SK-N-SH treated with all-trans-retinoic acid at 6 μM for 48 hours (cell line): ENCODE measurements around the gene SMPD3.
A peak's percentile ranks its signal among the peaks of the same experiment; 100 is the strongest.

ENCODE experiments used
- ATAC-seq: fragments of 200-7000 bp; cut with Tn5 transposase; 3 replicates; pipeline ENCODE4 v1.9.1; 2020; ENCODE audit warnings: mild to moderate bottlenecking, moderate library complexity
- ARNTL ChIP-seq: fragments of 450-650 bp; formaldehyde crosslinking; IDR thresholded peaks from 2 replicates; pipeline ENCODE4 v1.5.0; 2020; ENCODE audit warnings: low read depth, mild to moderate bottlenecking, moderate library complexity, borderline replicate concordance
- BACH2 ChIP-seq: fragments of 250-450 bp; sonication (Bioruptor Pico); IDR thresholded peaks from 2 replicates; pipeline ENCODE4 v1.9.0; 2021; ENCODE audit warnings: mild to moderate bottlenecking, borderline replicate concordance
- CSDC2 ChIP-seq: fragments of 250-450 bp; sonication (Bioruptor Pico); IDR thresholded peaks from 2 replicates; pipeline ENCODE4 v1.5.0; 2020; ENCODE audit warnings: mild to moderate bottlenecking, moderate library complexity
- ESRRG ChIP-seq: fragments of 250-450 bp; sonication (Bioruptor Pico); IDR thresholded peaks from 2 replicates; pipeline ENCODE4 v1.6.1; 2021; ENCODE audit warnings: mild to moderate bottlenecking
- GLIS3 ChIP-seq: fragments of 250-450 bp; sonication (Bioruptor Pico); IDR thresholded peaks from 2 replicates; pipeline ENCODE4 v1.5.0; 2020; ENCODE audit warnings: mild to moderate bottlenecking, moderate library complexity
- ISL1 ChIP-seq: fragments of 250-450 bp; sonication (Bioruptor Pico); IDR thresholded peaks from 2 replicates; pipeline ENCODE4 v2.1.2; 2022; ENCODE audit warnings: mild to moderate bottlenecking, moderate library complexity
- OSR1 ChIP-seq: fragments of 250-450 bp; sonication (Bioruptor Pico); IDR thresholded peaks from 2 replicates; pipeline ENCODE4 v1.8.0; 2022; ENCODE audit warnings: moderate library complexity, mild to moderate bottlenecking, inconsistent platforms
- PPARA ChIP-seq: fragments of 250-450 bp; sonication (Bioruptor Pico); IDR thresholded peaks from 2 replicates; pipeline ENCODE4 v1.5.0; 2020; ENCODE audit warnings: mild to moderate bottlenecking, borderline replicate concordance
- RARB ChIP-seq: fragments of 250-450 bp; sonication (Bioruptor Pico); IDR thresholded peaks from 2 replicates; pipeline ENCODE4 v1.8.0; 2021; ENCODE audit warnings: mild to moderate bottlenecking, moderate library complexity
- SNAI2 ChIP-seq: fragments of 250-450 bp; sonication (Bioruptor Pico); IDR thresholded peaks from 2 replicates; pipeline ENCODE4 v1.5.0; 2020; ENCODE audit warnings: mild to moderate bottlenecking, moderate library complexity
- TCF4 ChIP-seq: fragments of 250-450 bp; sonication (Bioruptor Pico); IDR thresholded peaks from 2 replicates; pipeline ENCODE4 v1.8.0; 2021; ENCODE audit warnings: mild to moderate bottlenecking, moderate library complexity, borderline replicate concordance
- TOX ChIP-seq: fragments of 250-450 bp; sonication (Bioruptor Pico); IDR thresholded peaks from 2 replicates; pipeline ENCODE4 v1.8.0; 2021; ENCODE audit warnings: mild to moderate bottlenecking, moderate library complexity, borderline replicate concordance
- ZFP3 ChIP-seq: fragments of 250-450 bp; sonication (Bioruptor Pico); IDR thresholded peaks from 2 replicates; pipeline ENCODE4 v1.5.0; 2020; ENCODE audit warnings: mild to moderate bottlenecking, moderate library complexity
- ZFP30 ChIP-seq: fragments of 450-650 bp; formaldehyde crosslinking; IDR thresholded peaks from 2 replicates; pipeline ENCODE4 v1.5.0; 2022; ENCODE audit warnings: mild to moderate bottlenecking, moderate library complexity
- ZNF565 ChIP-seq: fragments of 450-650 bp; formaldehyde crosslinking; conservative IDR thresholded peaks from 2 replicates; pipeline ENCODE4 v1.5.0; 2020; ENCODE audit warnings: low read depth, mild to moderate bottlenecking, moderate library complexity
- ZNF70 ChIP-seq: fragments of 450-650 bp; formaldehyde crosslinking; IDR thresholded peaks from 2 replicates; pipeline ENCODE4 v1.5.0; 2020; ENCODE audit warnings: mild to moderate bottlenecking, moderate library complexity
- ZNF8 ChIP-seq: fragments of 450-650 bp; formaldehyde crosslinking; IDR thresholded peaks from 2 replicates; pipeline ENCODE4 v1.5.0; 2020; ENCODE audit warnings: mild to moderate bottlenecking, moderate library complexity
- TF ChIP-seq, protein P1 (sequence below): fragments of 250-450 bp; sonication (Bioruptor Pico); IDR thresholded peaks from 2 replicates; pipeline ENCODE4 v1.5.1; 2021; ENCODE audit warnings: mild to moderate bottlenecking, moderate library complexity
- TF ChIP-seq, protein P2 (sequence below): fragments of 250-450 bp; sonication (Bioruptor Pico); IDR thresholded peaks from 2 replicates; pipeline ENCODE4 v1.5.0; 2020; ENCODE audit warnings: mild to moderate bottlenecking, moderate library complexity
- TF ChIP-seq, protein P3 (sequence below): fragments of 250-450 bp; sonication (Bioruptor Pico); IDR thresholded peaks from 2 replicates; pipeline ENCODE4 v1.8.0; 2021; ENCODE audit warnings: low read depth, mild to moderate bottlenecking, moderate library complexity, borderline replicate concordance
- TF ChIP-seq, protein P4 (sequence below): fragments of 250-450 bp; sonication (Bioruptor Pico); IDR thresholded peaks from 2 replicates; pipeline ENCODE4 v1.8.0; 2020; ENCODE audit warnings: mild to moderate bottlenecking, moderate library complexity, borderline replicate concordance
- TF ChIP-seq, protein P5 (sequence below): fragments of 250-450 bp; sonication (Bioruptor Pico); IDR thresholded peaks from 2 replicates; pipeline ENCODE4 v1.5.1; 2020; ENCODE audit warnings: low read depth, mild to moderate bottlenecking, moderate library complexity

Gene SMPD3

DNA sequence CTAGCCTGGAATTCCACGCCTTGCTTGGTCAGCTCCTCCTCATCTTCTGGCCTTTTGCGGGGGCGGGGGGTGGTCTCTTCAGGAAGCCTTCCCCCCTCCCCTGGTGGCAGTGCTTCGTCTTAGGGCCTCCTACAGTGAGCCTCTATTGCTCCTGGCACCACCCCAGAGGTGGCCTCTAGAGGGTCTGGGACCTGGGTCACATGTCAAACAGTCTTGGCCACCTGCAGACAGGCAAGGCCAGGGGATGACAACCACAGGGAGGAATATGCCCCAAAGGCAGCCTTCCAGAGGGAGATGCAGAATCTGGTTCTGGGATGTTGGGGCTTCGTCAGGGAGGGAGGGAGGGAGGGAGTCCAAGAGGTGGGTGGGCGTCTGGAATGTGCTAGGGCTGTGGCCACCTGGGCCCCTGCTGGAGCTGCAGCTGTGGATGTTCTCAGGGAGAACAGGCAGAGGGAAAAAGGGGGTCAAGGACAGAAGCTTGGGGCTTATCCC lies 50.6 kb downstream of the SMPD3 start:
- ATAC-seq = no peak; the same call in 2 of the 3 replicates
- TF ChIP-seq ZFP30 (CRISPR knock-in tag) (no peak), ZNF8 (CRISPR knock-in tag) (no peak), CSDC2 (no peak), BACH2 (CRISPR knock-in tag) (no peak), GLIS3 (no peak), PPARA (CRISPR knock-in tag) (no peak), ZFP3 (no peak), ESRRG (CRISPR knock-in tag) (no peak), TOX (CRISPR knock-in tag) (no peak), ISL1 (CRISPR knock-in tag) (no peak), OSR1 (CRISPR knock-in tag) (no peak)
- TF ChIP-seq, protein P1, sequence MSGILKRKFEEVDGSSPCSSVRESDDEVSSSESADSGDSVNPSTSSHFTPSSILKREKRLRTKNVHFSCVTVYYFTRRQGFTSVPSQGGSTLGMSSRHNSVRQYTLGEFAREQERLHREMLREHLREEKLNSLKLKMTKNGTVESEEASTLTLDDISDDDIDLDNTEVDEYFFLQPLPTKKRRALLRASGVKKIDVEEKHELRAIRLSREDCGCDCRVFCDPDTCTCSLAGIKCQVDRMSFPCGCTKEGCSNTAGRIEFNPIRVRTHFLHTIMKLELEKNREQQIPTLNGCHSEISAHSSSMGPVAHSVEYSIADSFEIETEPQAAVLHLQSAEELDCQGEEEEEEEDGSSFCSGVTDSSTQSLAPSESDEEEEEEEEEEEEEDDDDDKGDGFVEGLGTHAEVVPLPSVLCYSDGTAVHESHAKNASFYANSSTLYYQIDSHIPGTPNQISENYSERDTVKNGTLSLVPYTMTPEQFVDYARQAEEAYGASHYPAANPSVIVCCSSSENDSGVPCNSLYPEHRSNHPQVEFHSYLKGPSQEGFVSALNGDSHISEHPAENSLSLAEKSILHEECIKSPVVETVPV (CRISPR knock-in tag) = no peak
- TF ChIP-seq, protein P2, sequence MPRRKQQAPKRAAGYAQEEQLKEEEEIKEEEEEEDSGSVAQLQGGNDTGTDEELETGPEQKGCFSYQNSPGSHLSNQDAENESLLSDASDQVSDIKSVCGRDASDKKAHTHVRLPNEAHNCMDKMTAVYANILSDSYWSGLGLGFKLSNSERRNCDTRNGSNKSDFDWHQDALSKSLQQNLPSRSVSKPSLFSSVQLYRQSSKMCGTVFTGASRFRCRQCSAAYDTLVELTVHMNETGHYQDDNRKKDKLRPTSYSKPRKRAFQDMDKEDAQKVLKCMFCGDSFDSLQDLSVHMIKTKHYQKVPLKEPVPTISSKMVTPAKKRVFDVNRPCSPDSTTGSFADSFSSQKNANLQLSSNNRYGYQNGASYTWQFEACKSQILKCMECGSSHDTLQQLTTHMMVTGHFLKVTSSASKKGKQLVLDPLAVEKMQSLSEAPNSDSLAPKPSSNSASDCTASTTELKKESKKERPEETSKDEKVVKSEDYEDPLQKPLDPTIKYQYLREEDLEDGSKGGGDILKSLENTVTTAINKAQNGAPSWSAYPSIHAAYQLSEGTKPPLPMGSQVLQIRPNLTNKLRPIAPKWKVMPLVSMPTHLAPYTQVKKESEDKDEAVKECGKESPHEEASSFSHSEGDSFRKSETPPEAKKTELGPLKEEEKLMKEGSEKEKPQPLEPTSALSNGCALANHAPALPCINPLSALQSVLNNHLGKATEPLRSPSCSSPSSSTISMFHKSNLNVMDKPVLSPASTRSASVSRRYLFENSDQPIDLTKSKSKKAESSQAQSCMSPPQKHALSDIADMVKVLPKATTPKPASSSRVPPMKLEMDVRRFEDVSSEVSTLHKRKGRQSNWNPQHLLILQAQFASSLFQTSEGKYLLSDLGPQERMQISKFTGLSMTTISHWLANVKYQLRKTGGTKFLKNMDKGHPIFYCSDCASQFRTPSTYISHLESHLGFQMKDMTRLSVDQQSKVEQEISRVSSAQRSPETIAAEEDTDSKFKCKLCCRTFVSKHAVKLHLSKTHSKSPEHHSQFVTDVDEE = no peak
- TF ChIP-seq, protein P3, sequence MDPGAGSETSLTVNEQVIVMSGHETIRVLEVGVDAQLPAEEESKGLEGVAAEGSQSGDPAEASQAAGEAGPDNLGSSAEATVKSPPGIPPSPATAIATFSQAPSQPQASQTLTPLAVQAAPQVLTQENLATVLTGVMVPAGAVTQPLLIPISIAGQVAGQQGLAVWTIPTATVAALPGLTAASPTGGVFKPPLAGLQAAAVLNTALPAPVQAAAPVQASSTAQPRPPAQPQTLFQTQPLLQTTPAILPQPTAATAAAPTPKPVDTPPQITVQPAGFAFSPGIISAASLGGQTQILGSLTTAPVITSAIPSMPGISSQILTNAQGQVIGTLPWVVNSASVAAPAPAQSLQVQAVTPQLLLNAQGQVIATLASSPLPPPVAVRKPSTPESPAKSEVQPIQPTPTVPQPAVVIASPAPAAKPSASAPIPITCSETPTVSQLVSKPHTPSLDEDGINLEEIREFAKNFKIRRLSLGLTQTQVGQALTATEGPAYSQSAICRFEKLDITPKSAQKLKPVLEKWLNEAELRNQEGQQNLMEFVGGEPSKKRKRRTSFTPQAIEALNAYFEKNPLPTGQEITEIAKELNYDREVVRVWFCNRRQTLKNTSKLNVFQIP = no peak
- TF ChIP-seq, protein P4, sequence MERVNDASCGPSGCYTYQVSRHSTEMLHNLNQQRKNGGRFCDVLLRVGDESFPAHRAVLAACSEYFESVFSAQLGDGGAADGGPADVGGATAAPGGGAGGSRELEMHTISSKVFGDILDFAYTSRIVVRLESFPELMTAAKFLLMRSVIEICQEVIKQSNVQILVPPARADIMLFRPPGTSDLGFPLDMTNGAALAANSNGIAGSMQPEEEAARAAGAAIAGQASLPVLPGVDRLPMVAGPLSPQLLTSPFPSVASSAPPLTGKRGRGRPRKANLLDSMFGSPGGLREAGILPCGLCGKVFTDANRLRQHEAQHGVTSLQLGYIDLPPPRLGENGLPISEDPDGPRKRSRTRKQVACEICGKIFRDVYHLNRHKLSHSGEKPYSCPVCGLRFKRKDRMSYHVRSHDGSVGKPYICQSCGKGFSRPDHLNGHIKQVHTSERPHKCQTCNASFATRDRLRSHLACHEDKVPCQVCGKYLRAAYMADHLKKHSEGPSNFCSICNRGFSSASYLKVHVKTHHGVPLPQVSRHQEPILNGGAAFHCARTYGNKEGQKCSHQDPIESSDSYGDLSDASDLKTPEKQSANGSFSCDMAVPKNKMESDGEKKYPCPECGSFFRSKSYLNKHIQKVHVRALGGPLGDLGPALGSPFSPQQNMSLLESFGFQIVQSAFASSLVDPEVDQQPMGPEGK (CRISPR knock-in tag) = no peak
- TF ChIP-seq, all 23 proteins: peak for 0

DNA sequence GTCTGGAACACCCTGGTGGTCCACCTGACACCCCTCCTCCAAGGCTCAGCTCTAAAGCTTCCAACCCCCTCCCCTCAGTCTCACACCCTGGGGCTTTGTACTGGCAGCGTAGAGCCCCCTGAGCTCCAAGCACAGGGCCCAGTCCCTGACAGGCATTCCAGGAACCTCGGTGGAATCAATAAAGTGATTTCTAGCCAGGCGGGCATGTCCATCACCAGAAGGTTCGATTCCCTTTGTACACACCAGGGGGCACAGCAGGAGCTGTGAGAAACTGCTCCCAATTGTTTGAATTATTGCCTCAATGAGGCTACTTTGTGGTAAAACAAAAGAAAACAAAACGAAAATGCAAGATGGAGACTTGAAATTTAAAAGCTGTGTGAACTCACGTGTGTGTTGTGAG lies 51.8 kb downstream of the SMPD3 start:
- no peak for TF ChIP-seq TCF4 (CRISPR knock-in tag)
- no peak for TF ChIP-seq ZNF70 (CRISPR knock-in tag)
- TF ChIP-seq ZFP30 (CRISPR knock-in tag) = no peak
- no peak for TF ChIP-seq OSR1 (CRISPR knock-in tag)
- TF ChIP-seq ESRRG (CRISPR knock-in tag) = no peak
- TF ChIP-seq ZNF565 (CRISPR knock-in tag) = no peak
- TF ChIP-seq BACH2 (CRISPR knock-in tag) = no peak
- no peak for TF ChIP-seq RARB (CRISPR knock-in tag)
- TF ChIP-seq, protein P4 (CRISPR knock-in tag) = no peak
- no peak for TF ChIP-seq SNAI2
- no peak for TF ChIP-seq PPARA (CRISPR knock-in tag)
- TF ChIP-seq, protein P3 = no peak
- no peak for TF ChIP-seq ARNTL
- TF ChIP-seq, protein P5, sequence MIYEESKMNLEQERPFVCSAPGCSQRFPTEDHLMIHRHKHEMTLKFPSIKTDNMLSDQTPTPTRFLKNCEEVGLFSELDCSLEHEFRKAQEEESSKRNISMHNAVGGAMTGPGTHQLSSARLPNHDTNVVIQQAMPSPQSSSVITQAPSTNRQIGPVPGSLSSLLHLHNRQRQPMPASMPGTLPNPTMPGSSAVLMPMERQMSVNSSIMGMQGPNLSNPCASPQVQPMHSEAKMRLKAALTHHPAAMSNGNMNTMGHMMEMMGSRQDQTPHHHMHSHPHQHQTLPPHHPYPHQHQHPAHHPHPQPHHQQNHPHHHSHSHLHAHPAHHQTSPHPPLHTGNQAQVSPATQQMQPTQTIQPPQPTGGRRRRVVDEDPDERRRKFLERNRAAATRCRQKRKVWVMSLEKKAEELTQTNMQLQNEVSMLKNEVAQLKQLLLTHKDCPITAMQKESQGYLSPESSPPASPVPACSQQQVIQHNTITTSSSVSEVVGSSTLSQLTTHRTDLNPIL (CRISPR knock-in tag) = no peak
- no peak for TF ChIP-seq ISL1 (CRISPR knock-in tag)
- no peak for TF ChIP-seq CSDC2
- TF ChIP-seq, all 23 proteins: peak for 0
- ATAC-seq = peak; percentile 71
